ENCODE results near the gene CRELD1. TPM values are rescaled to one million over a fixed set of nuclear protein-coding genes. Genes with fewer than 3 reads are reported as not detected.

The CRELD1 gene
- total and polyA plus RNA-seq, 9 of the 15 experiments (the other 6 are each of a cell fraction or from before 2014, with no cell fraction given): 3.3 to 25.8 (median 16.5) TPM

DNA sequence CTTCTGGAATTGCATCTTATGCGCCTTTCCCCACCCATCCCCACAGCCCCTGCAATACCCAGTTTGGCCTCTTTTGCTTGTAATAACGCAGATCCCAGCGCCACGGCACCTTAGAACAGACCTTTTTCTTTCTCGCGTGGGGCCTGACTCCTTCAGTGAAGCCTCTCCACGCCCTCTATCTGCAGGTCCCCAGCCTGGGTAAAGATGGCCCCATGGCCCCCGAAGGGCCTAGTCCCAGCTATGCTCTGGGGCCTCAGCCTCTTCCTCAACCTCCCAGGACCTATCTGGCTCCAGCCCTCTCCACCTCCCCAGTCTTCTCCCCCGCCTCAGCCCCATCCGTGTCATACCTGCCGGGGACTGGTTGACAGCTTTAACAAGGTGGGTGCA, 594 bp downstream of the CRELD1 start (continued):
- 0 out of 2 replicates have a peak, but pooled peaks have one; percentile 8 for TF ChIP-seq SMARCE1 (IDR thresholded peaks at IDR 0.05)
- TF ChIP-seq, protein P1, sequence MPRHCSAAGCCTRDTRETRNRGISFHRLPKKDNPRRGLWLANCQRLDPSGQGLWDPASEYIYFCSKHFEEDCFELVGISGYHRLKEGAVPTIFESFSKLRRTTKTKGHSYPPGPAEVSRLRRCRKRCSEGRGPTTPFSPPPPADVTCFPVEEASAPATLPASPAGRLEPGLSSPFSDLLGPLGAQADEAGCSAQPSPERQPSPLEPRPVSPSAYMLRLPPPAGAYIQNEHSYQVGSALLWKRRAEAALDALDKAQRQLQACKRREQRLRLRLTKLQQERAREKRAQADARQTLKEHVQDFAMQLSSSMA (CRISPR knock-in tag; IDR thresholded peaks at IDR 0.05): no peak
- TF ChIP-seq HMG20B (CRISPR knock-in tag; IDR thresholded peaks at IDR 0.05): 0 out of 2 replicates have a peak, but pooled peaks have one; percentile 53
- TF ChIP-seq PHB (CRISPR knock-in tag; IDR thresholded peaks at IDR 0.05): no peak
- TF ChIP-seq, protein P2, sequence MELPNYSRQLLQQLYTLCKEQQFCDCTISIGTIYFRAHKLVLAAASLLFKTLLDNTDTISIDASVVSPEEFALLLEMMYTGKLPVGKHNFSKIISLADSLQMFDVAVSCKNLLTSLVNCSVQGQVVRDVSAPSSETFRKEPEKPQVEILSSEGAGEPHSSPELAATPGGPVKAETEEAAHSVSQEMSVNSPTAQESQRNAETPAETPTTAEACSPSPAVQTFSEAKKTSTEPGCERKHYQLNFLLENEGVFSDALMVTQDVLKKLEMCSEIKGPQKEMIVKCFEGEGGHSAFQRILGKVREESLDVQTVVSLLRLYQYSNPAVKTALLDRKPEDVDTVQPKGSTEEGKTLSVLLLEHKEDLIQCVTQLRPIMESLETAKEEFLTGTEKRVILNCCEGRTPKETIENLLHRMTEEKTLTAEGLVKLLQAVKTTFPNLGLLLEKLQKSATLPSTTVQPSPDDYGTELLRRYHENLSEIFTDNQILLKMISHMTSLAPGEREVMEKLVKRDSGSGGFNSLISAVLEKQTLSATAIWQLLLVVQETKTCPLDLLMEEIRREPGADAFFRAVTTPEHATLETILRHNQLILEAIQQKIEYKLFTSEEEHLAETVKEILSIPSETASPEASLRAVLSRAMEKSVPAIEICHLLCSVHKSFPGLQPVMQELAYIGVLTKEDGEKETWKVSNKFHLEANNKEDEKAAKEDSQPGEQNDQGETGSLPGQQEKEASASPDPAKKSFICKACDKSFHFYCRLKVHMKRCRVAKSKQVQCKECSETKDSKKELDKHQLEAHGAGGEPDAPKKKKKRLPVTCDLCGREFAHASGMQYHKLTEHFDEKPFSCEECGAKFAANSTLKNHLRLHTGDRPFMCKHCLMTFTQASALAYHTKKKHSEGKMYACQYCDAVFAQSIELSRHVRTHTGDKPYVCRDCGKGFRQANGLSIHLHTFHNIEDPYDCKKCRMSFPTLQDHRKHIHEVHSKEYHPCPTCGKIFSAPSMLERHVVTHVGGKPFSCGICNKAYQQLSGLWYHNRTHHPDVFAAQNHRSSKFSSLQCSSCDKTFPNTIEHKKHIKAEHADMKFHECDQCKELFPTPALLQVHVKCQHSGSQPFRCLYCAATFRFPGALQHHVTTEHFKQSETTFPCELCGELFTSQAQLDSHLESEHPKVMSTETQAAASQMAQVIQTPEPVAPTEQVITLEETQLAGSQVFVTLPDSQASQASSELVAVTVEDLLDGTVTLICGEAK (IDR thresholded peaks at IDR 0.05): peak; percentile 26; the same call in 1 of the 2 replicates
- TF ChIP-seq, protein P2 (CRISPR knock-in tag; IDR thresholded peaks at IDR 0.05): no peak
- TF ChIP-seq, protein P3, sequence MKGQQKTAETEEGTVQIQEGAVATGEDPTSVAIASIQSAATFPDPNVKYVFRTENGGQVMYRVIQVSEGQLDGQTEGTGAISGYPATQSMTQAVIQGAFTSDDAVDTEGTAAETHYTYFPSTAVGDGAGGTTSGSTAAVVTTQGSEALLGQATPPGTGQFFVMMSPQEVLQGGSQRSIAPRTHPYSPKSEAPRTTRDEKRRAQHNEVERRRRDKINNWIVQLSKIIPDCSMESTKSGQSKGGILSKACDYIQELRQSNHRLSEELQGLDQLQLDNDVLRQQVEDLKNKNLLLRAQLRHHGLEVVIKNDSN (CRISPR knock-in tag; IDR thresholded peaks at IDR 0.05): peak; percentile 27; the same call in 1 of the 2 replicates
- TF ChIP-seq KLF13 (tag; IDR thresholded peaks at IDR 0.05; ENCODE audit: borderline replicate concordance, low read depth): 0 out of 2 replicates have a peak, but pooled peaks have one; percentile 22
